AG09309 (cell line): Measurements from ENCODE around the gene GRM8.

Experiments
- DNase-seq: peaks from one replicate; pipeline ENCODE4 v3.0.0-alpha.2; 2010; ENCODE audit warnings: low read depth
- H3K4me3 ChIP-seq: 2 replicates; pipeline ENCODE4 v1.5.1; 2011; ENCODE audit warnings: mild to moderate bottlenecking, low read depth, low read length, moderate library complexity; ENCODE audit not compliant: control insufficient read depth
- CTCF ChIP-seq: IDR thresholded peaks from 2 replicates; pipeline ENCODE4 v1.5.1; 2011; ENCODE audit warnings: mild to moderate bottlenecking, low read depth, low read length, inconsistent platforms; ENCODE audit not compliant: insufficient read depth, control insufficient read depth; ENCODE audit errors: missing control alignments

The GRM8 gene

GRCh38 chr7:126755381-126755780 is 497.4 kb downstream of the GRM8 start:
- no peak for DNase-seq
- no peak overlapping the region for H3K4me3 ChIP-seq
- no peak for TF ChIP-seq CTCF

DNA sequence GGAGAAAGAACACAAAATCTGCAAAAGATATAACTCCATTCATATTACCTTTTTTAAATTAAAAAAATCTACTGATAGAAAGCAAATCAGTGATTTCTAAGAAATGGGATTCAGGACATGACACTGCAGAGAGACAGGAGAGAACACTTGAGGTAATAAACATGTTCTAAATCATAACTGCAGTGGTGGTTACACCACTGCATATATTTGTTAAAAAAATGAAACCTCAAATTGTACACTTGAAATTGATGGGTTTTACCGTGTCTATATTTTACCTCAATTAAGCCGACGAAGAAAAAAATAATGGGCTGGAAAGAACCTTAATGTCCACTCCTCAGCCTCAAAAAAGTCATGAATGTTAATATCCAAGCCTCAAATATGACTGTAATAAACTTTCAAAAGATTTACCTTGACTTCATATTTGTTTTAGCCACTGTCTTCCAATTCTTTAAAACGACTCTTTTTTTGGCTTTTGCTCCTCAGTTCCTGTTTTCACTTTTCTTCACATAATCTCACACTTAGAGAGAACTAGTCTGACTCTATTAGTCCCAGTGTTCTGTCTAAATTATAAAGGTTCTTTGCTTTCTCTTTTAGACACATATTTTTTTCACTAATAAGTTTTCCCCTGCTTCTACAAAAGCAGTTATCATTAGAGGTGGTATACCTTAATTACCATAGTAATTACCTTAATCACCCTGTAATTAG is 502.4 kb downstream of the GRM8 start:
- no peak for TF ChIP-seq CTCF
- H3K4me3 ChIP-seq = no peak overlapping the region
- DNase-seq = no peak

GRCh38 chr7:126728967-126729366 is 523.8 kb downstream of the GRM8 start:
- TF ChIP-seq CTCF = no peak
- DNase-seq = no peak

GRCh38 chr7:126727930-126728391 is 524.8 kb downstream of the GRM8 start:
- no peak for TF ChIP-seq CTCF
- DNase-seq = no peak
- no peak overlapping the region for H3K4me3 ChIP-seq

More at GRCh38 chr7:126728967-126729366, 523.8 kb downstream of the GRM8 start:
- no peak overlapping the region for H3K4me3 ChIP-seq

DNA sequence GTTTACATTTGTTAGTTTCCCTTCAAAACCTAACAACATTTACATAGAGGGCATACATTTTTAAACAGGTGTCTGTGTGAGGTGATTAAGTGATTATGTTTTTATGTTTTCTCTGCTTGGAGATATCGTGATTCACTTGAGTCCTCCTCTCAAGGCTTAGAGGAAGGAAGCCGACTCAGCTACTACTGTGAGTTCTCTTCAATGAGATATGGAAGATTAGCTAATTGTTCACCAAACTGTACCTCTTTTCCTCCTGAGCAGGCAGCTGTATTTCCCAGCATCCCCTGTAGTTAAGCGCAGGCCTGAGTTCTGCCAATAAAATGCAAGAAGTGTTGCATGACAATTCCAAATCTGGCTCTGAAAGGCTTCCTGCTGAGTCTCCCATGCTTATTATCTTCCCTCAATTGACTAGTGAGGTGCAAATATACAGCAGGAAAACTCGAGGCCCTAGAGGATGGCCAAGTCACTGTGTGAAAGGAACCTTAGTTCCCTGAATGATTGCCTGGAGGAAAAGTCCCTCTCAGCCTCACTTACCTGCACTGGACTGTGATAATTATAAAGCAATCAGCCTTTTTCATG is 528.7 kb downstream of the GRM8 start:
- no peak overlapping the region for H3K4me3 ChIP-seq
- DNase-seq = no peak
- no peak for TF ChIP-seq CTCF

GRCh38 chr7:126720232-126720631 is 532.5 kb downstream of the GRM8 start:
- TF ChIP-seq CTCF = no peak
- H3K4me3 ChIP-seq = no peak overlapping the region
- DNase-seq = no peak
